Stomach (tissue), 4 donors: ENCODE measurements around the gene ALG1L2.
"Not testable (repeated sequence)": the region's sequence is repeated elsewhere in the genome, so short reads cannot be mapped to it uniquely, and the experiment has no call there.

Experiments used
- CTCF ChIP-seq, 7 experiments: fragments of 450-650 bp in 4 of 7; fragments of 200-600 bp in 3 of 7; sonication (generic) in 3 of 7; IDR thresholded peaks; one replicate each; pipeline ENCODE4 v1.5.1; 2016 to 2019; ENCODE audit warnings: antibody characterized with exemption in 7 of 7, control low read depth in 2 of 7, mild to moderate bottlenecking in 1 of 7
- EP300 ChIP-seq: sonication (generic); formaldehyde crosslinking; IDR thresholded peaks from one replicate; pipeline ENCODE4 v1.6.1; 2017; ENCODE audit warnings: antibody characterized with exemption
- POLR2A ChIP-seq, 4 donors: fragments of 450-650 bp; IDR thresholded peaks; one replicate each; pipeline ENCODE4 v1.6.1; 2016; ENCODE audit warnings: antibody characterized with exemption in 4 of 4, control low read depth in 2 of 4, mild to moderate bottlenecking in 1 of 4, moderate library complexity in 1 of 4
- POLR2AphosphoS5 ChIP-seq, 3 donors: sonication (generic); formaldehyde crosslinking; IDR thresholded peaks; one replicate each; pipeline ENCODE4 v1.6.1; 2016; ENCODE audit warnings: antibody characterized with exemption in 3 of 3

GRCh38 chr3:130143648-130144327 lies 62.2 kb downstream of the ALG1L2 start:
- peak in 3 of 7 experiments; percentile 6 to 28 (median 22) for TF ChIP-seq CTCF (IDR thresholded peaks at IDR 0.05)
- not testable (repeated sequence) for TF ChIP-seq POLR2A (IDR thresholded peaks at IDR 0.05); EP300; POLR2AphosphoS5 (IDR thresholded peaks at IDR 0.05)
